ENCODE measurements around the gene DVL1.

DNA sequence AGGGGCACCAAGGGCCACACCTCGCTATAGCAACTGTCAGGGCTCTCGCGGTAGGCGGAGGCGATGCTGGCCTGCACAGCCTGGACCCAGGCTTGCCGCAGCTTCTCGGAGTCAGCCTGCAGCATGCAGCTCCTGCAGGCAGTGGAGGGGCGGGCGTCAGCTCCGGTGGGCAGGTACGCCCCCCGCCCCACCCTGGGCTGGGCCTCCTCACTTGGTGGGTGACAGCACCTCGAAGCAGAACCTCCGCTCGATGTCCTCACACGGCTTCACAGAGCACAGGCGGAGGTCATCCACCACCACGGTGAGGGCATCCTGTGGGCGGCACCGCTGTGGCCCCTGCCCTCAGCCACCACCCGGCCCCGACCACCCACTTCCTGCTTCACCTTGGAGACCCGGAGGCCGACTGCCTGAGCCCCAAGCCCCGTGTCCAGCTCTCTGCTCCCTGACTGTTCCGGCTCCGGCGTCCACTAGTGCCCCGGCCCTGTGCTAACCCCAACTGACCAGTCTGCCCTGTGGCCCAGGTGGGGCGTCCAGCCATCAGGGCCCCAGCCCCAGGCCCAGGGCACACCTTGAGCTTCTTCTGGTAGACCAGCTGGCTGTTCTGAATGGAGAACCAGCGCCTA, 51.3 kb downstream of the DVL1 start:
- TF ChIP-seq EGR1 (IDR thresholded peaks at IDR 0.05) (no peak), MAX (IDR thresholded peaks at IDR 0.05) (no peak), EP300 (IDR thresholded peaks at IDR 0.05; ENCODE audit: borderline replicate concordance) (no peak), TAF1 (IDR thresholded peaks at IDR 0.05; ENCODE audit: low read depth) (no peak)
- TF ChIP-seq, protein P1, sequence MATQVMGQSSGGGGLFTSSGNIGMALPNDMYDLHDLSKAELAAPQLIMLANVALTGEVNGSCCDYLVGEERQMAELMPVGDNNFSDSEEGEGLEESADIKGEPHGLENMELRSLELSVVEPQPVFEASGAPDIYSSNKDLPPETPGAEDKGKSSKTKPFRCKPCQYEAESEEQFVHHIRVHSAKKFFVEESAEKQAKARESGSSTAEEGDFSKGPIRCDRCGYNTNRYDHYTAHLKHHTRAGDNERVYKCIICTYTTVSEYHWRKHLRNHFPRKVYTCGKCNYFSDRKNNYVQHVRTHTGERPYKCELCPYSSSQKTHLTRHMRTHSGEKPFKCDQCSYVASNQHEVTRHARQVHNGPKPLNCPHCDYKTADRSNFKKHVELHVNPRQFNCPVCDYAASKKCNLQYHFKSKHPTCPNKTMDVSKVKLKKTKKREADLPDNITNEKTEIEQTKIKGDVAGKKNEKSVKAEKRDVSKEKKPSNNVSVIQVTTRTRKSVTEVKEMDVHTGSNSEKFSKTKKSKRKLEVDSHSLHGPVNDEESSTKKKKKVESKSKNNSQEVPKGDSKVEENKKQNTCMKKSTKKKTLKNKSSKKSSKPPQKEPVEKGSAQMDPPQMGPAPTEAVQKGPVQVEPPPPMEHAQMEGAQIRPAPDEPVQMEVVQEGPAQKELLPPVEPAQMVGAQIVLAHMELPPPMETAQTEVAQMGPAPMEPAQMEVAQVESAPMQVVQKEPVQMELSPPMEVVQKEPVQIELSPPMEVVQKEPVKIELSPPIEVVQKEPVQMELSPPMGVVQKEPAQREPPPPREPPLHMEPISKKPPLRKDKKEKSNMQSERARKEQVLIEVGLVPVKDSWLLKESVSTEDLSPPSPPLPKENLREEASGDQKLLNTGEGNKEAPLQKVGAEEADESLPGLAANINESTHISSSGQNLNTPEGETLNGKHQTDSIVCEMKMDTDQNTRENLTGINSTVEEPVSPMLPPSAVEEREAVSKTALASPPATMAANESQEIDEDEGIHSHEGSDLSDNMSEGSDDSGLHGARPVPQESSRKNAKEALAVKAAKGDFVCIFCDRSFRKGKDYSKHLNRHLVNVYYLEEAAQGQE (IDR thresholded peaks at IDR 0.05; ENCODE audit: low read depth) = no peak

Data from Ishikawa (cell line).